HG03045 (cell line): ENCODE results near the gene ZDHHC16.
A peak's percentile ranks its signal among the peaks of the same experiment; 100 is the strongest.
"Not testable (repeated sequence)": the region's sequence is repeated elsewhere in the genome, so short reads cannot be mapped to it uniquely, and the experiment has no call there.

Experiments used
- ATAC-seq: cut with Tn5 transposase; IDR thresholded peaks from one replicate; pipeline ENCODE4 v1.9.1; 2021; ENCODE audit warnings: mild to moderate bottlenecking, moderate library complexity; ENCODE audit not compliant: unreplicated experiment

ZDHHC16 gene

GRCh38 chr10:97445722-97446639 lies at the start of gene ZDHHC16, which contains the start of gene EXOSC1:
Gene ZDHHC16 (plus strand): TSS chr10:97446175. CDS start chr10:97451676, 5,501 bp downstream.
Gene EXOSC1 (minus strand): TSS chr10:97446006. CDS start chr10:97445985, 21 bp downstream.
- peak; percentile 97 for ATAC-seq

GRCh38 chr10:97399843-97400545 lies 46.0 kb upstream of the ZDHHC16 start:
- ATAC-seq, result peak; percentile 36

DNA sequence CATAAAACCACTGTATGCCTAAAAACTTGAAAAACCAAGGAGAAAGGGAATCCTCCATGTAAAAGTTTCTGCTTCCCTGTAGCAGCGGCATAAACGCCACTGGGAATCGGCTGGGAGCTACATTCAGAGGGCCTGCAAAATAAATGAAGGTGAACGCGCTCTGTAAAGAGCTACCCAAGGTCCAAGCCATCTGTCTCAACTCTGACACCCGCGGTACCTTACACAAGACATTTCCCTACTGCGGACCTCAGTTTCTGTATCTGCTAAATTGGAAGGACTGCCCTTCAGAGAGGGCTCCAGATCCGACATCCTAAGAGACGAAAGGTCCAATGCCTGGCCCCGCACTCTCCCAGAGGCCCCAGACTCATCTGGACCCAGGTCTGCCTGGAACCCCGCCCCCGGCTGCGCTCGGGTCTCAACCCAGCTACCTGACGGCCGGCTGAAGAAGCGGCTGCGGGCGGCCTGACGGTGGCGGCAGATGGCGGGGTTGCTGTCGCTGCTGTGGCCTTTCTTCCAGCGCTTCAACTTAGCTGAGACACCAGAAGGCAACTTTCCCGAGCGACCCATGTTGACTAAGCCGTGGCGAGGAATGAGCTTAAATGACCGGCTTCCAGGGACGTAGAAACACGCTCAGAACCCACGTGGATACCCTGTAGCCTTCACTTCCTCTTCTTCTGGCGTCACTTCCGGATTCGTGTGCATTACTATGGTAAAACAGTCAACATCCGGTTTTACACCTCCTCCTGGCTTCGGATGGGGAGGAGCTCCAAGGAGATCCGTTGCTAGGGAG lies 45.1 kb upstream of the ZDHHC16 start, which contains the start of gene RRP12:
Gene RRP12 (minus strand): TSS at position 676 of the 790 bp plus-strand sequence. CDS start 109 bp downstream, at position 567.
- ATAC-seq, result peak; percentile 96

DNA sequence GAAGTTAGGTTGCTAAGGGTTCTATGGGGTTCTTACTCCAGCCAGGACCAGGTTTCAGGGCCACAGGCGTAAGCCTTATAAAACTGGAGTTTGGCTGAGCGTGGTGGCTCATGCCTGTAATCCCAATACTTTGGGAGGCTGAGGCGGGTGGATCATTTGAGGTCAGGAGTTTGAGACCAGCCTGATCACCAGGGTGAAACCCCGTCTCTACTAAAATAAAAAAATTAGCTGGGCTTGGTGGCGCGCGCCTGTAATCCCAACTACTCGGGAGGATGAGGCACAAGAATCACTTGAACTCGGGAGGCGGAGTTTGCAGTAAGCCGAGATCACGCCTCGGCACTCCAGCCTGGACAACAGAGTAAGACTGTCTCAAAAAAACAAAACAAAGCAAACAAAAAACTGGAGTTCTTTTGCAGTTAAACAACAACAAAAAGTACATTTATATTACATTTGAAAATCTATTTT lies 44.5 kb upstream of the ZDHHC16 start:
- ATAC-seq, result no peak

- ATAC-seq, result no peak
Observed at GRCh38 chr10:97404044-97404443, 41.9 kb upstream of the ZDHHC16 start.

GRCh38 chr10:97406064-97406463 lies 39.9 kb upstream of the ZDHHC16 start:
- no peak for ATAC-seq

- ATAC-seq, result not testable (repeated sequence)
Observed at GRCh38 chr10:97406483-97406882, 39.5 kb upstream of the ZDHHC16 start.

DNA sequence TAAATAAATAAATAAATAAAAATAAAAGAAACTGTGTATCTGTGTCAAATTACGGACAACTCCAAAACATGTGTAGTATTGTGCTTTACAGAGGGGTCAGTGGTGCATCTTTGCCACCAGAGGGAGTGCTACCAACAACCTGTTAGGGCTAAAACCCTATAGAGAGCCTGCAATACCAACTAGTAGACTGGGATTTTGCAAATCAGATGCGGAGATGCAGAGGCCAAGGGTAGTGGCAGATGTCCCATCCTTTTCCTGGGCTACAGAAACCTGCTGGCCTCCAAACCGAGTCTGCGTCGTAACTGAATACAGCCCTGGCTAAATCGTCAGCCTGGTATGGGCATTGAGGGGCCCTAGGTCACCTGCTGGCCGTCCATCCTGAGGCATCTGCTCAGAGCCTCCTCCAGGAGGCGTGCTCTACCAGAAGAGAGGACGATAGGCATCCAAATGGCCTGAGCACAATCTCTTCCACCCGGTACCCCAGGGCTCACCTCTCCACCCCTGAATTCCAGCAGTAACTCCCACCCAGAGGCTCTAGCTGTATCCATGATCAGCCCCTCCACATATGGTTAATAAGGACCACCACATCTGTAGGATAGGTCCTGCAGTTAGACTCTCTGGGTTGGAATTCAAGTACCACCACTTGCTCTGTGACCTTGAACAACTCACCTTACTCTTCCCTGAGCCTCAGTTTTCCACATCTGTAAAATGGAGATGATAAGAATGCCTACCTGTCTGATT lies 38.6 kb upstream of the ZDHHC16 start:
- ATAC-seq, result peak; percentile 90

DNA sequence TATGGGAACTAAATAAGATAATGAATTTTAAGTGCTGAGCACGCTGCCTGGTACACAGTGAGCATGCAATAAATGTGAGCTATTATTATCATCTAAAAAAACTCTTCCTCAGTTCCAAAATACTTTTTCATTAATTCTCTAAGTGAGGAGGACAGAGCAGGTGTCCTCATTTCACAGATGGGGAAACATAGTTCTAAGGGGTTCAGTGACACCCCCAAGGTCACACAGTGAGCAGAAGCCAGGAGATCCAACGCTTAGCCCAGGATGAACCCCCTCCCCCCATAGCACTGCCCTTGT lies 38.1 kb upstream of the ZDHHC16 start:
- no peak for ATAC-seq

GRCh38 chr10:97408496-97408992 lies 37.4 kb upstream of the ZDHHC16 start:
- no peak for ATAC-seq

- ATAC-seq, result no peak
Observed at GRCh38 chr10:97411406-97411805, 34.6 kb upstream of the ZDHHC16 start.

GRCh38 chr10:97412891-97413304 lies 33.1 kb upstream of the ZDHHC16 start:
- ATAC-seq, result no peak

DNA sequence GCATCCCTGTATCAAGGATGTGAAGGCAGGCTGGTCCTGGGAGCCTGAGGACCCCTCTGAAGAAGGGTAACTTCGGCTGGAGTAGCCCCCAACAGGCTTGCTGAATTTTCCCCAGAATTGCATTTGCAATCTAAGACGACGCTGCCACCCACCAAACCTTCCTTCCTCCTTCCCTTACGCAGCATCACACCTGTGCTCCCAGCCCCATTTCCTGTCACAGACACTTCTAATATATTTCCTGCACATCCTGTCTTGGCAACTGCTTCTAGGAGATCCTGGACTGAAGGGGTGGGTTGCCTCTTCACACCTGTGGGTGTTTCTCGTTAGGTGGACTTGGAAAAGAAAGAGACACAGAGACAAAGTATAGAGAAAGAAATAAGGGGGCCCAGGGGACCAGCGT lies 29.4 kb upstream of the ZDHHC16 start:
- no peak for ATAC-seq

DNA sequence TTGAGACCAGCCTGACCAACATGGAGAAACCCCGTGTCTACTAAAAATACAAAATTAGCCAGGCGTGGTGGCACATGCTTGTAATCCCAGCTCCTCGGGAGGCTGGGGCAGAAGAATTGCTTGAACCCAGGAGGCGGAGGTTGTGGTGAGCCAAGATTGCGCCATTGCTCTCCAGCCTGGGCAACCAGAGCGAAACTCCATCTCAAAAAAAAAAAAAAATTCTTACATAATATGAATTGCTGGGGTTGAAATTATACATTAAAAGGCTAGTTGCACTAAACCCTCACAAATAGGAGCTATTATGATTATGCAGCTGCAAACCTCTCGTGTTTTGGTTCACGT lies 22.2 kb upstream of the ZDHHC16 start:
- ATAC-seq, result not testable (repeated sequence)

- ATAC-seq, result peak; percentile 88
Observed at GRCh38 chr10:97425964-97426775, 19.8 kb upstream of the ZDHHC16 start, which contains the start of gene PGAM1. Gene PGAM1 (plus strand): TSS chr10:97426191. CDS start chr10:97426308, 117 bp downstream.

GRCh38 chr10:97426776-97427570 lies 19.0 kb upstream of the ZDHHC16 start:
- no peak for ATAC-seq

DNA sequence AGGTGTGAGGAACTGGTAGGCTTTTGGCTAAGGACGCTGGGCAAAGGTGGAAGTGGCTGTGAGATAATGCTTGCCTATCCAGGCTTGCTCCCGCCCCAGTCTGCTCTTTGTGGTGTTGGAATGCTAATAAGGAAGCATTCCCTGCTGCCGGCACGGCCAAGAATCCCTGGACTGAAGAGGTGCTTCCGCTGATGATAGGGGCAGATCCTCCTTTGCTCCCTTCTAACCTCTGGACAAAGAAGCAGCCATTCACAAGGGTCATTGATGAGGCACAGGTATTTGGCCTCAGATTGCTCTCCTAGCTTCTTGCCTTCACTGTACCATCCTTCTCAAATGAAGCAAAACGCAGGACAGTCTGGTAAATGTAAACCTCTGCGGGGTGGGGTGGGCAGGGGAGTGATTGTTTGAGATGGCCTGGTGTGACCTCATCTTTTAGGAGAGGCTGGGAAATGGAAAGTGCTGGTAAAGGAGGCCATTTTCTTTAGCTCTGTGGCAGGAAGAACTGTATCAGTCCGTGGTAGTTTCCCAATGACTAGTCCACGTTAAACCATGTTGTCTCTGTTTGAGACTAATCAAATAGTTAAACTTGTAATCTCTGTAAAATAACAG lies 18.3 kb upstream of the ZDHHC16 start:
- ATAC-seq, result no peak

GRCh38 chr10:97428572-97428981 lies 17.4 kb upstream of the ZDHHC16 start:
- ATAC-seq, result no peak
